ENCODE measurements around the gene DGKQ. TPM values are rescaled to one million over a fixed set of nuclear protein-coding genes. Genes with fewer than 3 reads are reported as not detected.

Gene DGKQ
- total RNA-seq, 1 experiment from 2014 or later, result 12.4 TPM

DNA sequence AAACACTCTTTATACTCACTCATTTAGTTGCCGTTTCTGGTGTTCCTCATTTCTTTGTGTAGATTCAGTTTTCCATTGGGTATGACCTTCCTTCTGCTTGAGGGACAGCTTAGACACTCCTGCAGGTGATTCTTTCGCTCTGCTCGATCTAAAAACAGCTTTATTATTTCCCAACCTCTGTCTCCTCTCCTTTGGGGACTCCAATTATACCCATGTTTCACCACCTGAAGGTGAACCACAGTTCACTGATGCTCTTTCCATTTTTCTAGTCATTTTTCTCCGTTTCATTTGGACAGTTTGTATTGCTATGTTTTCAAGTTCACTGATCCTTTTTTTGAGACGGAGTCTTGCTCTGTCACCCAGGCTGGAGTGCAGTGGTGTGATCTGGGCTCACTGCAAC lies 33.5 kb upstream of the DGKQ start:
- Histone ChIP-seq H3K4me2 (ENCODE audit: insufficient read depth, insufficient read length, low read length) (no peak overlapping the region), H3K18ac (ENCODE audit: insufficient read length, low read depth, low read length) (no peak overlapping the region), H4K91ac (ENCODE audit: insufficient read length, low read depth, low read length) (no peak overlapping the region), H3K4me1 (ENCODE audit: insufficient read depth, low read length) (no peaks in the 10 kb centered on the region), H4K20me1 (ENCODE audit: control insufficient read depth, insufficient read depth, insufficient read length) (no peaks in the 10 kb centered on the region), H3K9me3 (ENCODE audit: control insufficient read depth, low read depth, low read length) (no peaks in the 10 kb centered on the region), H3K9ac (ENCODE audit: extremely low read depth, insufficient read length, low read length) (no peak overlapping the region), H3T11ph (ENCODE audit: low read length) (no peak overlapping the region), H2AK5ac (ENCODE audit: insufficient read length, low read length) (no peak overlapping the region), H2BK15ac (ENCODE audit: low read depth, low read length) (no peak overlapping the region), H3K56ac (ENCODE audit: insufficient read length, low read depth, low read length) (no peak overlapping the region), H2BK5ac (ENCODE audit: insufficient read length, low read length) (no peak overlapping the region), H4K8ac (replicated peaks; ENCODE audit: insufficient read length, low read depth, low read length) (no peak overlapping the region), H3K27me3 (ENCODE audit: insufficient read depth, low read length) (peaks cover 35% of the 10 kb centered on the region; the same call in 1 of the 2 replicates), H2AFZ (ENCODE audit: low read length) (no peak overlapping the region), H2BK20ac (ENCODE audit: low read depth, low read length, poor library complexity, severe bottlenecking) (no peak overlapping the region), H3K27ac (ENCODE audit: insufficient read length, low read depth, low read length) (no peak overlapping the region), H3K23me2 (ENCODE audit: insufficient read length, low read depth, low read length, poor library complexity, severe bottlenecking) (peaks cover 23% of the 10 kb centered on the region), H3K79me1 (ENCODE audit: insufficient read depth, low read depth, low read length, poor library complexity, severe bottlenecking) (no peaks in the 10 kb centered on the region), H3K79me2 (ENCODE audit: insufficient read depth, low read length) (no peaks in the 10 kb centered on the region), H3K14ac (ENCODE audit: insufficient read depth, low read length) (no peak overlapping the region), H3K4ac (ENCODE audit: low read depth, low read length) (no peak overlapping the region), H2BK120ac (ENCODE audit: low read depth, low read length, poor library complexity, severe bottlenecking) (no peak overlapping the region), H2BK12ac (ENCODE audit: insufficient read length, low read depth, low read length) (no peak overlapping the region), H3K23ac (ENCODE audit: insufficient read length, low read depth, low read length) (no peak overlapping the region), H4K5ac (ENCODE audit: insufficient read length, low read depth, low read length) (no peak overlapping the region)
- no peak for DNase-seq
- peaks cover 75% of the 10 kb centered on the region for H3K27me3 Mint-ChIP-seq (ENCODE audit: low read depth)
- no peak overlapping the region for H3K4me3 Mint-ChIP-seq
- H3K9me3 Mint-ChIP-seq, result peaks cover 3 to 13% of the 10 kb centered on the region in 2 experiments; a peak in 4 of 5 replicates
- H3K27ac Mint-ChIP-seq, result no peak overlapping the region
- TF ChIP-seq CTCF (conservative IDR thresholded peaks at IDR 0.05), result no peak
- H3K36me3 Mint-ChIP-seq (ENCODE audit: insufficient read depth in 1 of 3, low read depth in 3 of 3), result no peaks in the 10 kb centered on the region
- peaks cover 12 to 15% of the 10 kb centered on the region in 2 experiments for H3K4me1 Mint-ChIP-seq
- no CpG with 5 or more reads among the region's 5 CpGs for WGBS (ENCODE audit: extremely low coverage, insufficient read length, low lambda C conversion rate)

All from H9 (cell line).